Stimulated activated CD4-positive, alpha-beta T cell treated with anti-CD3 and anti-CD28 coated beads, Interleukin-15, amount 100 ng/mL, for 1 hour (primary cell): ENCODE data around the gene DPPA5.
"Not testable (repeated sequence)": the region's sequence is repeated elsewhere in the genome, so short reads cannot be mapped to it uniquely, and the experiment has no call there.

ENCODE experiments used
- DNase-seq, 2 donors: peaks; one replicate each; pipeline ENCODE4 v3.0.0-alpha.2; 2020; ENCODE audit warnings: low read depth in 1 of 2, low spot score in 1 of 2

DPPA5 gene

GRCh38 chr6:73303773-73304172 is 50.3 kb downstream of the DPPA5 start:
- DNase-seq, result not testable (repeated sequence)
